ENCODE results near the gene EVX2.

Gene EVX2

GRCh38 chr2:176122052-176122682 lies 38.4 kb upstream of the EVX2 start:
- no peak for DNase-seq

- DNase-seq = no peak
Observed at GRCh38 chr2:176121190-176122051, 37.7 kb upstream of the EVX2 start.

- no peak for DNase-seq
Observed at GRCh38 chr2:176120364-176121189, 36.8 kb upstream of the EVX2 start.

GRCh38 chr2:176118601-176119339 lies 35.0 kb upstream of the EVX2 start:
- DNase-seq = no peak

- DNase-seq = no peak
Observed at GRCh38 chr2:176117823-176118371, 34.1 kb upstream of the EVX2 start.

- no peak for DNase-seq
Observed at GRCh38 chr2:176117162-176117822, 33.5 kb upstream of the EVX2 start.

GRCh38 chr2:176115883-176116813 lies 32.4 kb upstream of the EVX2 start, which contains the start of gene HOXD10:
Gene HOXD10 (plus strand): TSS chr2:176116778. CDS start chr2:176116834, 56 bp downstream.
- DNase-seq = no peak

- DNase-seq = no peak
Observed at GRCh38 chr2:176114930-176115625, 31.3 kb upstream of the EVX2 start.

GRCh38 chr2:176114120-176114929 lies 30.6 kb upstream of the EVX2 start:
- no peak for DNase-seq

GRCh38 chr2:176112375-176113302 lies 28.9 kb upstream of the EVX2 start:
- no peak for DNase-seq

GRCh38 chr2:176111846-176112374 lies 28.1 kb upstream of the EVX2 start:
- no peak for DNase-seq

- DNase-seq = no peak
Observed at GRCh38 chr2:176111309-176111663, 27.5 kb upstream of the EVX2 start.

GRCh38 chr2:176110415-176111308 lies 26.9 kb upstream of the EVX2 start:
- DNase-seq = no peak

- DNase-seq = no peak
Observed at GRCh38 chr2:176109946-176110345, 26.2 kb upstream of the EVX2 start.

GRCh38 chr2:176109192-176109901 lies 25.6 kb upstream of the EVX2 start:
- no peak for DNase-seq

GRCh38 chr2:176107731-176108181 lies 24.0 kb upstream of the EVX2 start:
- DNase-seq = no peak

Measured in CD4-positive, alpha-beta T cell treated with Interleukin-12 subunit alpha and Interleukin-12 subunit beta, for 1 hour (primary cell).